ENCODE data around the gene PGM1. TPM values are rescaled to one million over a fixed set of nuclear protein-coding genes. Genes with fewer than 3 reads are reported as not detected.

PGM1 gene
- total and polyA plus RNA-seq, 9 of the 15 experiments (the other 6 are each of a cell fraction or from before 2014, with no cell fraction given) = 0.03 to 0.31 (median 0.09) TPM; not detected in 5

GRCh38 chr1:63633281-63633680 lies 40.1 kb downstream of the PGM1 start:
- H3K36me3 ChIP-seq (ENCODE audit: control insufficient read depth, insufficient read depth, low read length) = no peaks in the 10 kb centered on the region
- H4K20me1 ChIP-seq (replicated peaks; ENCODE audit: control insufficient read depth, insufficient read depth, low read length) = no peaks in the 10 kb centered on the region
- no peaks in the 10 kb centered on the region for H3K9me1 ChIP-seq (ENCODE audit: control insufficient read depth, insufficient read depth, low read length)
- FAIRE-seq (no peak), ATAC-seq (no peak), DNase-seq (ENCODE audit: extremely low read depth in 1 of 4, low spot score in 3 of 4) (no peak)
- WGBS (ENCODE audit: insufficient coverage, low coverage, missing lambda C conversion rate) = 2% methylated on average over 4 of the region's 4 CpGs
- POLR2A ChIA-PET = no interaction called here
- H3K27me3 ChIP-seq (ENCODE audit: control insufficient read depth in 2 of 2, insufficient read depth in 2 of 2, low read length in 2 of 2) = peaks cover 4 to 10% of the 10 kb centered on the region in 2 experiments; a peak in 4 of 5 replicates
- CTCF ChIA-PET (ENCODE audit: low intra/inter-chr PET ratio) = no interaction called here
- H3K79me2 ChIP-seq (ENCODE audit: control insufficient read depth, insufficient read depth, low read length) = no peaks in the 10 kb centered on the region
- intact Hi-C loops (cut with micrococcal nuclease) (no loop called here), in situ Hi-C loops (cut with MboI) (no loop called here)
- no peaks in the 10 kb centered on the region for H3K9me3 ChIP-seq (replicated peaks; ENCODE audit: control insufficient read depth, insufficient read depth, low read depth, low read length)
- TF ChIP-seq MAFK (IDR thresholded peaks at IDR 0.05; ENCODE audit: low read length) (no peak), CREB3 (tag; conservative IDR thresholded peaks at IDR 0.05; ENCODE audit: low read depth) (no peak), E2F1 (CRISPR knock-in tag; IDR thresholded peaks at IDR 0.05) (no peak), ZZZ3 (IDR thresholded peaks at IDR 0.05) (no peak), ZNF253 (CRISPR knock-in tag; conservative IDR thresholded peaks at IDR 0.05) (no peak), SMAD3 (CRISPR knock-in tag; conservative IDR thresholded peaks at IDR 0.05) (no peak), POLR2G (IDR thresholded peaks at IDR 0.05; ENCODE audit: low read depth, low read length) (no peak), ETS1 (conservative IDR thresholded peaks at IDR 0.05; ENCODE audit: control insufficient read depth, low read depth, low read length) (no peak), GTF2A2 (tag; IDR thresholded peaks at IDR 0.05) (no peak), SFPQ (IDR thresholded peaks at IDR 0.05; ENCODE audit: low read depth, low read length) (no peak), ESRRB (CRISPR knock-in tag; IDR thresholded peaks at IDR 0.05; ENCODE audit: borderline replicate concordance) (no peak), POLR2AphosphoS2 (IDR thresholded peaks at IDR 0.05; ENCODE audit: low read length) (no peak), HDGF (IDR thresholded peaks at IDR 0.05) (no peak), ZNF518B (CRISPR knock-in tag; IDR thresholded peaks at IDR 0.05) (no peak)
- H3K9ac ChIP-seq (ENCODE audit: insufficient read depth in 1 of 2, low read depth in 2 of 2, low read length in 2 of 2) = no peak overlapping the region
- H3K4me3 ChIP-seq = no peak overlapping the region
- no peak overlapping the region for H3K27ac ChIP-seq (ENCODE audit: extremely low read depth, low read depth, low read length)
- no TSS peak for BruUV-seq (replicated peaks)
- no peaks in the 10 kb centered on the region for H3K4me1 ChIP-seq (replicated peaks in 1 of 2; ENCODE audit: control insufficient read depth in 2 of 2, insufficient read depth in 2 of 2, low read length in 2 of 2)
- no peak overlapping the region for H2AFZ ChIP-seq (ENCODE audit: low read depth, low read length)
- no peak overlapping the region for H3K4me2 ChIP-seq (ENCODE audit: insufficient read depth, low read length)

All from K562 (cell line).